H9 (cell line): Measurements from ENCODE around the gene LRP10. TPM values are rescaled to one million over a fixed set of nuclear protein-coding genes. Genes with fewer than 3 reads are reported as not detected.

Experiments used
- DNase-seq: peaks from one replicate; pipeline ENCODE4 v3.0.0-alpha.2; 2017
- H2AFZ ChIP-seq: one replicate; pipeline ENCODE4 v1.6.1; 2013; ENCODE audit warnings: mild to moderate bottlenecking, low read length, control low read depth, moderate library complexity
- H2AK5ac ChIP-seq: 2 replicates; pipeline ENCODE4 v1.6.1; 2013; ENCODE audit warnings: low read length, control low read depth, mixed read lengths; ENCODE audit not compliant: insufficient read length
- H2BK120ac ChIP-seq: one replicate; pipeline ENCODE4 v1.6.1; 2013; ENCODE audit warnings: low read depth, mild to moderate bottlenecking, low read length, control low read depth, inconsistent platforms; ENCODE audit not compliant: poor library complexity, severe bottlenecking
- H2BK12ac ChIP-seq: 2 replicates; pipeline ENCODE4 v1.6.1; 2013; ENCODE audit warnings: low read length, control low read depth, mixed read lengths, low read depth; ENCODE audit not compliant: insufficient read length
- H2BK15ac ChIP-seq: 2 replicates; pipeline ENCODE4 v1.6.1; 2013; ENCODE audit warnings: low read depth, low read length, control low read depth
- H2BK20ac ChIP-seq: one replicate; pipeline ENCODE4 v1.6.1; 2013; ENCODE audit warnings: low read depth, mild to moderate bottlenecking, low read length, control low read depth, inconsistent platforms; ENCODE audit not compliant: poor library complexity, severe bottlenecking
- H2BK5ac ChIP-seq: 2 replicates; pipeline ENCODE4 v1.6.1; 2013; ENCODE audit warnings: low read length, control low read depth, mixed read lengths; ENCODE audit not compliant: insufficient read length
- H3K14ac ChIP-seq: 2 replicates; pipeline ENCODE4 v1.6.1; 2013; ENCODE audit warnings: low read length, control low read depth; ENCODE audit not compliant: insufficient read depth
- H3K18ac ChIP-seq: 2 replicates; pipeline ENCODE4 v1.6.1; 2013; ENCODE audit warnings: low read depth, mild to moderate bottlenecking, mixed read lengths, low read length, control low read depth; ENCODE audit not compliant: insufficient read length
- H3K23ac ChIP-seq: 2 replicates; pipeline ENCODE4 v1.6.1; 2013; ENCODE audit warnings: low read length, control low read depth, mixed read lengths, low read depth; ENCODE audit not compliant: insufficient read length
- H3K23me2 ChIP-seq: 2 replicates; pipeline ENCODE4 v1.6.1; 2013; ENCODE audit warnings: low read depth, mild to moderate bottlenecking, mixed read lengths, low read length, control low read depth; ENCODE audit not compliant: insufficient read length, poor library complexity, severe bottlenecking
- H3K27ac ChIP-seq: 2 replicates; pipeline ENCODE4 v1.5.1; 2013; ENCODE audit warnings: low read length, control low read depth, mixed read lengths, low read depth; ENCODE audit not compliant: insufficient read length
- H3K27me3 ChIP-seq: 2 replicates; pipeline ENCODE4 v1.6.1; 2013; ENCODE audit warnings: low read length, control low read depth, inconsistent platforms; ENCODE audit not compliant: insufficient read depth
- H3K4ac ChIP-seq: 2 replicates; pipeline ENCODE4 v1.6.1; 2013; ENCODE audit warnings: low read depth, mild to moderate bottlenecking, control low read depth, inconsistent platforms, low read length, moderate library complexity
- H3K4me1 ChIP-seq: 2 replicates; pipeline ENCODE4 v1.6.1; 2013; ENCODE audit warnings: low read length, control low read depth, inconsistent platforms; ENCODE audit not compliant: insufficient read depth
- H3K4me2 ChIP-seq: 2 replicates; pipeline ENCODE4 v1.6.1; 2013; ENCODE audit warnings: low read length, control low read depth, mixed read lengths; ENCODE audit not compliant: insufficient read length, insufficient read depth
- H3K56ac ChIP-seq: 2 replicates; pipeline ENCODE4 v1.6.1; 2013; ENCODE audit warnings: low read depth, mild to moderate bottlenecking, mixed read lengths, low read length, control low read depth; ENCODE audit not compliant: insufficient read length
- H3K79me1 ChIP-seq: 2 replicates; pipeline ENCODE4 v1.6.1; 2013; ENCODE audit warnings: low read depth, mild to moderate bottlenecking, moderate library complexity, low read length, control low read depth, inconsistent platforms; ENCODE audit not compliant: insufficient read depth, poor library complexity, severe bottlenecking
- H3K79me2 ChIP-seq: 2 replicates; pipeline ENCODE4 v1.6.1; 2013; ENCODE audit warnings: low read length, control low read depth, inconsistent platforms; ENCODE audit not compliant: insufficient read depth
- H3K9ac ChIP-seq: 2 replicates; pipeline ENCODE4 v1.6.1; 2013; ENCODE audit warnings: low read length, control low read depth, mixed read lengths; ENCODE audit not compliant: insufficient read length; ENCODE audit errors: extremely low read depth
- H3K9me3 ChIP-seq: one replicate; pipeline ENCODE4 v1.6.1; 2013; ENCODE audit warnings: low read depth, low read length, inconsistent platforms; ENCODE audit not compliant: control insufficient read depth
- H3T11ph ChIP-seq: one replicate; pipeline ENCODE4 v1.6.1; 2013; ENCODE audit warnings: mild to moderate bottlenecking, low read length, control low read depth, inconsistent platforms
- H4K20me1 ChIP-seq: one replicate; pipeline ENCODE4 v1.6.1; 2013; ENCODE audit not compliant: control insufficient read depth, insufficient read length, insufficient read depth
- H4K5ac ChIP-seq: 2 replicates; pipeline ENCODE4 v1.6.1; 2013; ENCODE audit warnings: low read depth, mild to moderate bottlenecking, mixed read lengths, low read length, control low read depth; ENCODE audit not compliant: insufficient read length
- H4K8ac ChIP-seq: replicated peaks from 2 replicates; pipeline ENCODE4 v1.6.1; 2013; ENCODE audit warnings: low read length, control low read depth, mixed read lengths, low read depth; ENCODE audit not compliant: insufficient read length
- H4K91ac ChIP-seq: 2 replicates; pipeline ENCODE4 v1.6.1; 2013; ENCODE audit warnings: low read depth, mild to moderate bottlenecking, moderate library complexity, mixed read lengths, low read length, control low read depth; ENCODE audit not compliant: insufficient read length
- H3K27ac Mint-ChIP-seq, 3 experiments: 2 replicates in 2 of 3; 3 replicates in 1 of 3; pipeline ENCODE4 v1.8.0; 2020 to 2021; ENCODE audit warnings: mixed read lengths in 3 of 3, mild to moderate bottlenecking in 1 of 3, moderate library complexity in 1 of 3
- H3K27me3 Mint-ChIP-seq: 2 replicates; pipeline ENCODE4 v1.8.0; 2021; ENCODE audit warnings: low read depth, mild to moderate bottlenecking, moderate library complexity, mixed read lengths
- H3K36me3 Mint-ChIP-seq, 3 experiments: 2 replicates in 2 of 3; 3 replicates in 1 of 3; pipeline ENCODE4 v1.8.0; 2020 to 2021; ENCODE audit warnings: low read depth in 3 of 3, mixed read lengths in 3 of 3; ENCODE audit not compliant: insufficient read depth in 1 of 3
- H3K4me1 Mint-ChIP-seq, 2 experiments: 2 replicates each; pipeline ENCODE4 v1.8.0; 2020; ENCODE audit warnings: mixed read lengths in 2 of 2
- H3K4me3 Mint-ChIP-seq, 2 experiments: 2 replicates in 1 of 2; 3 replicates in 1 of 2; pipeline ENCODE4 v1.8.0; 2020 to 2021; ENCODE audit warnings: mild to moderate bottlenecking in 2 of 2, mixed read lengths in 2 of 2, moderate library complexity in 1 of 2
- H3K9me3 Mint-ChIP-seq, 2 experiments: 2 replicates in 1 of 2; 3 replicates in 1 of 2; pipeline ENCODE4 v1.8.0; 2020; ENCODE audit warnings: mild to moderate bottlenecking in 2 of 2, mixed read lengths in 2 of 2, moderate library complexity in 1 of 2
- WGBS: extraction: QIAGEN DNeasy Blood & Tissue Kit; methylation state at CpG from one replicate; pipeline ENCODE4 v1.1.7; 2013; ENCODE audit warnings: missing lambda C conversion rate, low lambda C conversion rate, mixed read lengths; ENCODE audit not compliant: insufficient read length; ENCODE audit errors: extremely low coverage; 5-methylcytosine and 5-hydroxymethylcytosine counted together
- total RNA-seq: library from RNA; stranded (reverse); gene quantifications from 2 replicates; pipeline ENCODE4 v1.2.1, GENCODE V29; 2021
- TF ChIP-seq, protein P1 (sequence below): fragments of 200-600 bp; sonication (generic); conservative IDR thresholded peaks from 3 replicates; pipeline ENCODE4 v1.8.0; 2021; ENCODE audit warnings: antibody characterized with exemption, mild to moderate bottlenecking

LRP10 gene
- total RNA-seq, 1 experiment from 2014 or later = 13.3 TPM

DNA sequence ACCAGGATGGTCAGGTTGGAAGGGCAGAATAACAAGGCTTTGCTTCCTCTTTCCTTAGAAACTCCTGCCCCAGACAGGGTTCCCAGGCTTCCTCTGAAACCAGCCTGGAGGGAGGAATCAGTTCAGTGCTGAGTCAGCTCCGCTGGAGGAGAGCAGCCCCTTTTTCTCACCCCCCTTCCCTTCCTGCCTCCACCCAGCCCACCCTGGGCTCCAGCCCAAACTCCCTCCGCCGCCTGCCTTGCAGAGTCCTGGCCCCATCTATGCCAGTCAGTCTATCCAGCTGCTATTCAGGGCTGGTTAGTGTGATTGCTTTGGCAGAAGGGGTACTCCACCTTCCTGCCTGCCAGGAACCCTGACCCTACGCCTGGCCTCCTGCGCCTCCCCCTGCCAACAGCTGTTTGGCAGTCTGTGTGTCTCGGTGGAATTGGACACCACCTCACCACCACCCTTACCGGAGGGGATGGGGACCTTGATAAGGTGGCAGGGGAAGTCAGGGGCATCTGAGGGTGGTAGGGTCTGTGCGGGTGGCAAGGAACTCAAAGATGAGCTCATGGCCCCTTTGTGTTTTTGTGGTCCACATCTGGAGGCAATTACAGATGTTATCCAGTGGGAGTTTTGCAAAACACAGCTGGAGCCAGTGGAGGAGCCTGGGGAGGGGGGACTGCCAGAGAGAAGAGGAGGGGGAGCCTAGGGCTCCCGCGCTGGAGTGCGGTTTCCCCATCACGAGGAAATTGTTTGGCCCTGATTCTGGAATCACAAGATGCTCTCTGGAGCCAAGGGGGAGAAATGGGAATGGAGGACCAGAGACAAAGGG, 23.0 kb upstream of the LRP10 start:
- WGBS = no CpG with 5 or more reads among the region's 12 CpGs
- Histone ChIP-seq H3K4ac (no peak overlapping the region), H3K23me2 (no peaks in the 10 kb centered on the region), H2BK20ac (no peak overlapping the region), H4K91ac (no peak overlapping the region), H2BK15ac (no peak overlapping the region), H3K14ac (no peak overlapping the region), H3K4me2 (no peak overlapping the region), H3K23ac (no peak overlapping the region), H3K9ac (no peak overlapping the region), H3K56ac (no peak overlapping the region), H3K9me3 (no peaks in the 10 kb centered on the region), H2AFZ (no peak overlapping the region), H2BK120ac (no peak overlapping the region), H3K79me1 (no peaks in the 10 kb centered on the region), H3T11ph (no peak overlapping the region), H3K4me1 (peaks cover 2% of the 10 kb centered on the region; the same call in 1 of the 2 replicates), H4K5ac (no peak overlapping the region), H3K27me3 (no peaks in the 10 kb centered on the region), H3K79me2 (no peaks in the 10 kb centered on the region), H3K27ac (no peak overlapping the region), H3K18ac (no peak overlapping the region), H2AK5ac (no peak overlapping the region), H4K20me1 (no peaks in the 10 kb centered on the region), H2BK12ac (no peak overlapping the region), H2BK5ac (no peak overlapping the region), H4K8ac (no peak overlapping the region)
- peak; percentile 48 for DNase-seq
- Mint-ChIP-seq H3K27me3 (no peaks in the 10 kb centered on the region; the same call in 1 of the 2 replicates), H3K4me1 (peaks cover 22 to 28% of the 10 kb centered on the region in 2 experiments), H3K27ac (peak overlapping the region; percentile 25 to 90 (median 90); a peak in 4 of 7 replicates), H3K36me3 (peaks cover 9 to 30% (median 28%) of the 10 kb centered on the region in 3 experiments), H3K4me3 (peak overlapping the region in 1 of 2 experiments; percentile 27; a peak in 1 of 5 replicates), H3K9me3 (no peaks in the 10 kb centered on the region)
- TF ChIP-seq, protein P1, sequence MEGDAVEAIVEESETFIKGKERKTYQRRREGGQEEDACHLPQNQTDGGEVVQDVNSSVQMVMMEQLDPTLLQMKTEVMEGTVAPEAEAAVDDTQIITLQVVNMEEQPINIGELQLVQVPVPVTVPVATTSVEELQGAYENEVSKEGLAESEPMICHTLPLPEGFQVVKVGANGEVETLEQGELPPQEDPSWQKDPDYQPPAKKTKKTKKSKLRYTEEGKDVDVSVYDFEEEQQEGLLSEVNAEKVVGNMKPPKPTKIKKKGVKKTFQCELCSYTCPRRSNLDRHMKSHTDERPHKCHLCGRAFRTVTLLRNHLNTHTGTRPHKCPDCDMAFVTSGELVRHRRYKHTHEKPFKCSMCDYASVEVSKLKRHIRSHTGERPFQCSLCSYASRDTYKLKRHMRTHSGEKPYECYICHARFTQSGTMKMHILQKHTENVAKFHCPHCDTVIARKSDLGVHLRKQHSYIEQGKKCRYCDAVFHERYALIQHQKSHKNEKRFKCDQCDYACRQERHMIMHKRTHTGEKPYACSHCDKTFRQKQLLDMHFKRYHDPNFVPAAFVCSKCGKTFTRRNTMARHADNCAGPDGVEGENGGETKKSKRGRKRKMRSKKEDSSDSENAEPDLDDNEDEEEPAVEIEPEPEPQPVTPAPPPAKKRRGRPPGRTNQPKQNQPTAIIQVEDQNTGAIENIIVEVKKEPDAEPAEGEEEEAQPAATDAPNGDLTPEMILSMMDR = no peak
